HG02623 (cell line): Measurements from ENCODE around the gene ING3.

ENCODE experiments used
- ATAC-seq: cut with Tn5 transposase; IDR thresholded peaks from one replicate; pipeline ENCODE4 v1.9.1; 2021; ENCODE audit warnings: moderate library complexity; ENCODE audit not compliant: unreplicated experiment

The ING3 gene

GRCh38 chr7:121024611-121025010 lies 74.0 kb downstream of the ING3 start:
- ATAC-seq, result no peak

- ATAC-seq, result no peak
Observed at GRCh38 chr7:121026159-121026558, 75.6 kb downstream of the ING3 start.

DNA sequence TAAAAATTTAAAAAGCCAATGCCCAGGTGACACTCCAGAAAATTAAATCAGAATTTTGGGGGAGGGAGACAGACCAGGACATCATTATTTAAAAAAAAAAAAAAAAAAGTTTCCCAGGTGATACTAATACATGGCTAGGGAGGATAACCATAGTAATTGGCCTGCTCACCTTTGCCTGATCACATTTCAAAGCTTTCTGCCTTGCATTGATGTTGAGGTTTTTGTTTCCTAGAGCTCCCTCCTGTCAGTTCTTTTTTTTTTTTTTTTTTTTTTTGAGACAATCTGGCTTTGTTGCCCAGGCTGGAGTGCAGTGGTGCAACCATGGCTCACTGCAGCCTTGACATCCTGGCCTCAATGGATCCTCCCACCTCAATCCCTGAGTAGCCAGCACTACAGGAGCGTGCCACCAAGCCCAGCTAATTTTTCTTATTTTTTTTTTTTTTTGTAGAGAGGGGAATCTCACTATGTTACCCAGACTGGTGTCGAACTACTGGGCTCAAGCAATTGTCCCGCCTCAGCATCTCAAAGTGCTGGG lies 76.1 kb downstream of the ING3 start:
- ATAC-seq, result no peak
